HepG2 (cell line): ENCODE data around the gene TALDO1. TPM values are rescaled to one million over a fixed set of nuclear protein-coding genes. Genes with fewer than 3 reads are reported as not detected.
A peak's percentile ranks its signal among the peaks of the same experiment; 100 is the strongest.

Experiments used
- AGO1 ChIP-seq: fragments of 200-400 bp; formaldehyde crosslinking; IDR thresholded peaks from 2 replicates; pipeline ENCODE4 v1.6.1; 2017; ENCODE audit warnings: mild to moderate bottlenecking, low read depth, low read length, moderate library complexity; ENCODE audit not compliant: poor library complexity, severe bottlenecking
- AKAP8 ChIP-seq: sonication (generic); formaldehyde crosslinking; IDR thresholded peaks from 2 replicates; pipeline ENCODE4 v1.5.1; 2020; ENCODE audit warnings: mild to moderate bottlenecking, missing genetic modification reagents
- HNRNPH1 ChIP-seq: fragments of 200-400 bp; formaldehyde crosslinking; optimal IDR thresholded peaks from 2 replicates; pipeline ENCODE3; 2017; ENCODE audit warnings: mild to moderate bottlenecking, low read depth, low read length
- ZNF768 ChIP-seq: sonication (generic); formaldehyde crosslinking; IDR thresholded peaks from 2 replicates; pipeline ENCODE4 v1.4.0; 2020; ENCODE audit warnings: missing genetic modification reagents
- polyA plus RNA-seq, 8 experiments: library from polyadenylated mRNA; depleted of rRNA in 3 of 8; stranded (reverse) in 7 of 8; unstranded in 1 of 8; fragments of >200 nt; fragmentation: Illumina TruSeq in 4 of 8; extraction: Trizol in 4 of 8; gene quantifications; 2 replicates each; pipeline versions ENCODE4 v1.2.1 to v1.2.3, GENCODE V29; 2011 to 2016; ENCODE audit warnings: low read depth in 4 of 8, missing spikeins in 1 of 8, mixed read lengths in 1 of 8; ENCODE audit not compliant: insufficient read depth in 1 of 8
- total RNA-seq, 5 experiments: library from RNA; depleted of rRNA; stranded (reverse); fragments of >200 nt; fragmentation: Illumina TruSeq; extraction: Trizol; gene quantifications; 2 replicates each; pipeline ENCODE4 v1.2.3, GENCODE V29; 2016; ENCODE audit warnings: low read depth in 1 of 5
- TF ChIP-seq, protein P1 (sequence below): sonication (generic); formaldehyde crosslinking; IDR thresholded peaks from one replicate; pipeline ENCODE4 v1.5.1; 2020; ENCODE audit warnings: mild to moderate bottlenecking, missing genetic modification reagents; ENCODE audit errors: not compliant biosample characterization
- TF ChIP-seq, protein P2 (sequence below): sonication (generic); formaldehyde crosslinking; IDR thresholded peaks from 2 replicates; pipeline ENCODE4 v1.4.0; 2020; ENCODE audit warnings: mild to moderate bottlenecking, missing genetic modification reagents
- TF ChIP-seq, protein P3 (sequence below): IDR thresholded peaks from 2 replicates; pipeline ENCODE4 v1.6.1; 2016; ENCODE audit warnings: low read depth, control low read depth

TALDO1 gene
- total and polyA plus RNA-seq, 2 of the 13 experiments (the other 11 are each of a cell fraction or from before 2014, with no cell fraction given) = 107 to 240 TPM

DNA sequence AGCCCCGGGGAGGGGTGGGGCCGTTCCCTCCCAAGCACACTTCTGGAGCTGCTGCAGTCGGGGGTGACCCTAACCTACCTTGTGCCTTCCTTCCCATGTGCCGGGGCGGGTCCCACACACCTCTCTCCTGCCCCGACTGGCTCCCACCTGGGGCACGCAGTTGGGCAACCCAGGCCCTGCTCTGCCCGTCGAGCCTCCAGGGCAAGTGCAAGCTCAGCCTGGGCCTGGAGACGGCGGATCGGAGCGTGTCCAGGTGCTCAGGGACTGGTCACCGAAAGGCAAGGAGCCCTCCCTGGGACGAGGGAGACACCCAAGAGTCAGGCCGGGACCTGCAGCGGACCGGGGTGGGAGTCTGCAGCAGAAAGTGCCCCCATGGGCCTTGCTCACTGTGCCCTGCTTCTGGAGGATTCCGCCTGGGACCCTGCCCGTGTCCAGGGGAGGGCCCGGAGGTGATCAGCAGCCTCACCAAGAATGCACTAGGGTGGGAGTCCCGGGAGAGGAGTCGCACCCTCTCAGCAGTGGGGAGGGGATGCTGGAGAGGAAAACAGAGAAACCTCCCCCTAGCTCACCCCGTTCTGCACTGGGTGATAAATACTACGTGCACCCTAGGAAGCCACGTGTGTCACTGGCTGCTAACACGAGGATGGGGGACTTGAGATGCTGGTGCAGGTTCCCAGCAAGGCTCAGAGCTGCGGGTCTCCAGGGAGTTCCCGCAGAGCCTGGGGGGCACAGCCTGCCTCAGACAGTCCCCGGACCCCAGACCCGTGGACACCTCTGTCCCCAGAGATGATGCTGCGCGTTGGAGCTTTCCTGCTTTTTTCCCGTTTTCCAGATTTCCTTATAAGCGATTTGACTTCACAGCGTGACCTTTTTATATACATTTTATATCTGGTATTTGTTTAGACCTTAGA lies 35.3 kb downstream of the TALDO1 start (continued):
- TF ChIP-seq, protein P1, sequence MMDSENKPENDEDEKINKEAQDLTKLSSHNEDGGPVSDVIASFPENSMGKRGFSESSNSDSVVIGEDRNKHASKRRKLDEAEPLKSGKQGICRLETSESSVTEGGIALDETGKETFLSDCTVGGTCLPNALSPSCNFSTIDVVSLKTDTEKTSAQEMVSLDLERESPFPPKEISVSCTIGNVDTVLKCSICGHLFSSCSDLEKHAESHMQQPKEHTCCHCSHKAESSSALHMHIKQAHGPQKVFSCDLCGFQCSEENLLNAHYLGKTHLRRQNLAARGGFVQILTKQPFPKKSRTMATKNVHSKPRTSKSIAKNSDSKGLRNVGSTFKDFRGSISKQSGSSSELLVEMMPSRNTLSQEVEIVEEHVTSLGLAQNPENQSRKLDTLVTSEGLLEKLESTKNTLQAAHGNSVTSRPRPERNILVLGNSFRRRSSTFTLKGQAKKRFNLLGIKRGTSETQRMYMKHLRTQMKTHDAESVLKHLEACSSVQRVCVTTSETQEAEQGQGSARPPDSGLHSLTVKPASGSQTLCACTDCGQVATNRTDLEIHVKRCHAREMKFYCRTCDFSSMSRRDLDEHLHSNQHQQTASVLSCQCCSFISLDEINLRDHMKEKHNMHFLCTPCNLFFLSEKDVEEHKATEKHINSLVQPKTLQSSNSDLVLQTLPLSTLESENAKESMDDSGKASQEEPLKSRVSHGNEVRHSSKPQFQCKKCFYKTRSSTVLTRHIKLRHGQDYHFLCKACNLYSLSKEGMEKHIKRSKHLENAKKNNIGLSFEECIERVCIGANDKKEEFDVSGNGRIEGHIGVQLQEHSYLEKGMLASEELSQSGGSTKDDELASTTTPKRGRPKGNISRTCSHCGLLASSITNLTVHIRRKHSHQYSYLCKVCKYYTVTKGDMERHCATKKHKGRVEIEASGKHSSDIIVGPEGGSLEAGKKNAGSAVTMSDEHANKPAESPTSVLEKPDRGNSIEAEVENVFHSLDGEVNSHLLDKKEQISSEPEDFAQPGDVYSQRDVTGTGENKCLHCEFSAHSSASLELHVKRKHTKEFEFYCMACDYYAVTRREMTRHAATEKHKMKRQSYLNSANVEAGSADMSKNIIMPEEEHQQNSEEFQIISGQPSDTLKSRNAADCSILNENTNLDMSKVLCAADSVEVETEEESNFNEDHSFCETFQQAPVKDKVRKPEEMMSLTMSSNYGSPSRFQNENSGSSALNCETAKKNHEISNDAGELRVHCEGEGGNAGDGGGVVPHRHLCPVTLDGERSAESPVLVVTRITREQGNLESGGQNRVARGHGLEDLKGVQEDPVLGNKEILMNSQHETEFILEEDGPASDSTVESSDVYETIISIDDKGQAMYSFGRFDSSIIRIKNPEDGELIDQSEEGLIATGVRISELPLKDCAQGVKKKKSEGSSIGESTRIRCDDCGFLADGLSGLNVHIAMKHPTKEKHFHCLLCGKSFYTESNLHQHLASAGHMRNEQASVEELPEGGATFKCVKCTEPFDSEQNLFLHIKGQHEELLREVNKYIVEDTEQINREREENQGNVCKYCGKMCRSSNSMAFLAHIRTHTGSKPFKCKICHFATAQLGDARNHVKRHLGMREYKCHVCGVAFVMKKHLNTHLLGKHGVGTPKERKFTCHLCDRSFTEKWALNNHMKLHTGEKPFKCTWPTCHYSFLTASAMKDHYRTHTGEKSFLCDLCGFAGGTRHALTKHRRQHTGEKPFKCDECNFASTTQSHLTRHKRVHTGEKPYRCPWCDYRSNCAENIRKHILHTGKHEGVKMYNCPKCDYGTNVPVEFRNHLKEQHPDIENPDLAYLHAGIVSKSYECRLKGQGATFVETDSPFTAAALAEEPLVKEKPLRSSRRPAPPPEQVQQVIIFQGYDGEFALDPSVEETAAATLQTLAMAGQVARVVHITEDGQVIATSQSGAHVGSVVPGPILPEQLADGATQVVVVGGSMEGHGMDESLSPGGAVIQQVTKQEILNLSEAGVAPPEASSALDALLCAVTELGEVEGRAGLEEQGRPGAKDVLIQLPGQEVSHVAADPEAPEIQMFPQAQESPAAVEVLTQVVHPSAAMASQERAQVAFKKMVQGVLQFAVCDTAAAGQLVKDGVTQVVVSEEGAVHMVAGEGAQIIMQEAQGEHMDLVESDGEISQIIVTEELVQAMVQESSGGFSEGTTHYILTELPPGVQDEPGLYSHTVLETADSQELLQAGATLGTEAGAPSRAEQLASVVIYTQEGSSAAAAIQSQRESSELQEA (CRISPR knock-in tag) = peak; percentile 17
- no peak for TF ChIP-seq ZNF768 (CRISPR knock-in tag)
- TF ChIP-seq, protein P2, sequence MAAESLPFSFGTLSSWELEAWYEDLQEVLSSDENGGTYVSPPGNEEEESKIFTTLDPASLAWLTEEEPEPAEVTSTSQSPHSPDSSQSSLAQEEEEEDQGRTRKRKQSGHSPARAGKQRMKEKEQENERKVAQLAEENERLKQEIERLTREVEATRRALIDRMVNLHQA (CRISPR knock-in tag) = no peak
- peak; percentile 61 for TF ChIP-seq AGO1
- no peak for TF ChIP-seq HNRNPH1
- TF ChIP-seq, protein P3, sequence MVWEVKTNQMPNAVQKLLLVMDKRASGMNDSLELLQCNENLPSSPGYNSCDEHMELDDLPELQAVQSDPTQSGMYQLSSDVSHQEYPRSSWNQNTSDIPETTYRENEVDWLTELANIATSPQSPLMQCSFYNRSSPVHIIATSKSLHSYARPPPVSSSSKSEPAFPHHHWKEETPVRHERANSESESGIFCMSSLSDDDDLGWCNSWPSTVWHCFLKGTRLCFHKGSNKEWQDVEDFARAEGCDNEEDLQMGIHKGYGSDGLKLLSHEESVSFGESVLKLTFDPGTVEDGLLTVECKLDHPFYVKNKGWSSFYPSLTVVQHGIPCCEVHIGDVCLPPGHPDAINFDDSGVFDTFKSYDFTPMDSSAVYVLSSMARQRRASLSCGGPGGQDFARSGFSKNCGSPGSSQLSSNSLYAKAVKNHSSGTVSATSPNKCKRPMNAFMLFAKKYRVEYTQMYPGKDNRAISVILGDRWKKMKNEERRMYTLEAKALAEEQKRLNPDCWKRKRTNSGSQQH (CRISPR knock-in tag) = no peak
- TF ChIP-seq AKAP8 (CRISPR knock-in tag) = peak; percentile 80; the same call in 1 of the 2 replicates
